Stimulated activated naive CD8-positive, alpha-beta T cell treated with anti-CD3 and anti-CD28 coated beads, Interleukin-15, Interleukin-2, amounts not matched to agents 100 U/mL and 50 U/mL, for 24 hours (primary cell): ENCODE data around the gene CAMP.
A peak's percentile ranks its signal among the peaks of the same experiment; 100 is the strongest.
"Not testable (repeated sequence)": the region's sequence is repeated elsewhere in the genome, so short reads cannot be mapped to it uniquely, and the experiment has no call there.

Source experiments
- ATAC-seq: fragments of 150-1000 bp; cut with Tn5 transposase; one replicate; pipeline ENCODE4 v1.10.0; 2021
- DNase-seq: peaks from one replicate; pipeline ENCODE4 v3.0.0; 2021

The CAMP gene, protein sequence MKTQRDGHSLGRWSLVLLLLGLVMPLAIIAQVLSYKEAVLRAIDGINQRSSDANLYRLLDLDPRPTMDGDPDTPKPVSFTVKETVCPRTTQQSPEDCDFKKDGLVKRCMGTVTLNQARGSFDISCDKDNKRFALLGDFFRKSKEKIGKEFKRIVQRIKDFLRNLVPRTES

DNA sequence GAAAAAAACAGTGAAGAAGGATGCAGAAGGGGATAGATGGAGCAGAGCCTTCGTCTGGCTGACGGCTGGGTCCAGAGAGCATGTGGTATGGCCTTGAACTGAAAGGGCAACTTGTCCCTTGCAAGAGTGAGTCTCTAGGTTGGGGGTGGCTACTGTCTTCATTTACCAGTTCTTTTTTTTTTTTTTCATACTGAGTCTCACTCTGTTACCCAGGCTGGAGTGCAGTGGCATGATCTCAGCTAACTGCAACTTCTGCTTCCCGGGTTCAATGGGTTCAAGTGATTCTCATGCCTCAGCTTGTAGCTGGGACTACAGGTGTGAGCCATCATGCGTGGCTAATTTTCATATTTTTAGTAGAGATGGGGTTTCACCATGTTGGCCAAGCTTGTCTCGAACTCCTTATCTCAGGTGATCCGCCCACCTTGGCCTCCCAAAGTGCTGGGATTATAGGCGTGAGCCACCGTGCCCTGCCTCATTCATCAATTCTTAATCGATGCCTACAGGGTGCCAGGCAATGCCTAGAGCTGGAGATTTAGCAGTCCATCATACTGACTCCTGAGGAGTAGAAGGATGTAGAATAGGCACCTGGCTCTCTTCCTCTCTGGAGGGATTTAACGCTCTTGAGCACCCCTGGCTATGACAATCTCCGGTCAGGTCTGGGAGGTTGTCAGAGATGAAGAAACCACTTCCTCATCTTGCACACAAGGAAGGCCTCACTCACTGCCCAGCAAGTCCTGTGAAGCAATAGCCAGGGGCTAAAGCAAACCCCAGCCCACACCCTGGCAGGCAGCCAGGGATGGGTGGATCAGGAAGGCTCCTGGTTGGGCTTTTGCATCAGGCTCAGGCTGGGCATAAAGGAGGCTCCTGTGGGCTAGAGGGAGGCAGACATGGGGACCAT lies at the start of gene CAMP:
TSS of gene CAMP (plus strand) at position 880 of the 898 bp plus-strand sequence. CDS start at position 897, 17 bp downstream.
- ATAC-seq (peak; percentile 15), DNase-seq (no peak)

DNA sequence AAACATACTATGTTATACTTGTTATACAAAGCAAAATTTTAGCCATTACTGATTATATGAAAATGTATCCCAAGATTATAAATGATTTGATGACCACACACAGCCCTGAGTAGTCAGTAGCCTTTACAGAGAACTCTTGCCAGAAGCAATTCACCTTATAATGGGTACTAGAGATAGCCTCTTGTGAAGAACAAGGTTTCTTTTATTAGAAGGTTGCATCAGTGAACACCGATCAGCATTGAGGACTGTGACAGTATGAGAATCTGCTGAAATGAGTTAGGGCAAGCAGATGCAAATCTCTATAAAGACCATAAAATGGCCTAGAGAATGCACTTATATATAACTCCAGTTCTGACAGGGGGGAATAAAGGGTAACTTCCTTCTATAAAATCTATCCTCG lies 45.2 kb upstream of the CAMP start:
- no peak for DNase-seq
- ATAC-seq: no peak

DNA sequence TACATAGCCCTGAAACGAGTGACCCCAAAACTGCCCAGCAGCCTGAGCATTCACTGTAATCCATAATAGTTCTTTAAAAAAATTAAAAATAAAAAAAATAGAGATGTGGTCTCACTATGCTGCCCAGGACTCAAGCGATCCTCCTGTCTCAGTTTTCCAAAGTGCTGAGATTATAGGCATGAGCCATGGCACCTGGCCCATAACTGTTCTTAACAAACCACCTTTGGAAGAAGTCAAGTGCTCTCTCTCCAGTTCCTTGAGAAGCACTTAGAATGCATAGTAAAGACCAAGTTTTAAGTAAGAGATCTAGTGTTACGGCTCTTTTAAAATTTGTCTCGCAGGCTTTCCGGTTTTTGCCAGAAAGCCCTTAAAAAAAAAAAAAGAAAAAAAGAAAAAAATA lies 43.3 kb upstream of the CAMP start:
- ATAC-seq (no peak), DNase-seq (no peak)

DNA sequence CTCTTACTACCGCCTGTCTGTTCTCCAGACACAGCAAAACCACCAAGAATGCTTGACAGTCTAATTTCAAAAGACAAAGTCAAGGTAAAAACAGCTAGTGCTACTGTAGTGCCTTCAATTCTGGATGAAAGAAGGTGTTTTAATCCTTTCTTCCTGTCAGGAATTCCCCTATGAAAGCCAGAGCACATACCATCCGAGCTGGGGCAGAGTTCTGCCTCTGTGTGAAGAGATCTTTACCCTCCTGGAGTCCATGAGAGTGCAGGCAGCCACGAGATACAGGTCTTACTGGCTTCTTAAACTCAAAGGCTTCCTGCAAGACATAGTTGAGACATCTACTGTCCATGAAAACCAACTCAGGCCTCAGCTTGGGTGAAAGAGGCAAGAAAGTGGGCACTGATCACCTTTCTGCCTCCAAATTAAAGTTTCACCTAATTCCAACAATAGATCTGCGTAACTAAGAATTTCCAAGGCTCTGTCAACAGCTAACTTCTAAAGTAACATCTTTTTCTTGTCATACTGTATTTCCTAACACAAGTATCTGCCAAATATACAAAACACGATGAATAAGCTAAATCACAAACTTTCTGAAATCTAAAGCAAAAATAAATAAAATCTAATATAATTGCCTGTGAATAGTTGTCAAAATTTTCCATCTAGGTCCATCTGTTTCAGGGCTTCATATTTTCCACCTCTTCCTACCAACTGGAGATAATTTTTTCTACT lies 42.6 kb upstream of the CAMP start:
- ATAC-seq: no peak
- DNase-seq: no peak

DNA sequence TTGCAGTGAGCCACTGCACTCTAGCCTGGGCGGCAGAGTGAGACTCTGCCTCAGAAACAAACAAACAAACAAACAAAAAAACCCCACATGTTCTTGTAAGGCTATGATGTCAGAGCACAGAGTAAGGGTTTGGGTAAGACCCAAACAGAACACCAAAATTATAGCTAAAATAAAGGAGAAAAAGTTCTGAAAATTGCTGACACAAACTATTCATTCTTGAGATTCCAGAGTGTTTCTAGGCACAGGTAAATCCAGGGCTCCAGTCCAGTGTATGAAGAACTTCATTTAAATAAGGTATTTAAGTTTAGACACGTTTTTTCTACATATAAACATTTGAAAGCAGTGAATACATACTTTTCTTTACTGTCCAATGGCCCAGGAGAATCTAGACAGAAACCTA lies 39.0 kb upstream of the CAMP start:
- DNase-seq (no peak), ATAC-seq (no peak)

DNA sequence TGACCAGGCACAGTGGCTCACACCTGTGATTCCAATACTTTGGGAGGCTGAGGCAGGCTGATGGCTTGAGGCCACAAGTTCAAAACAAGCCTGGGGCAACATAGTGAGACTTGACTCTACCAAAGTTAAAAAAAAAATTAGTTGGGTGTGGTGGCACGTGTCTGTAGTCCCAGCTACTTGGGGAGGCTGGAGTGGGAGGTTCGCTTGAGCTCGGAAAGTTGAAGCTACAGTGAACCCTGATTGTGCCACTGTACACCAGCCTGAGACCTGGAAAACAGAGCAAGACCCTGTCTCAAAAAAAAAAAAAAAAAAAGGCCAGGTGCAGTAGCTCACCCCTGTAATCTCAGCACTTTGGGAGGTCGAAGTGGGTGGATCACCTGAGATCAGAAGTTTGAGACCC lies 38.2 kb upstream of the CAMP start:
- ATAC-seq: no peak
- no peak for DNase-seq

DNA sequence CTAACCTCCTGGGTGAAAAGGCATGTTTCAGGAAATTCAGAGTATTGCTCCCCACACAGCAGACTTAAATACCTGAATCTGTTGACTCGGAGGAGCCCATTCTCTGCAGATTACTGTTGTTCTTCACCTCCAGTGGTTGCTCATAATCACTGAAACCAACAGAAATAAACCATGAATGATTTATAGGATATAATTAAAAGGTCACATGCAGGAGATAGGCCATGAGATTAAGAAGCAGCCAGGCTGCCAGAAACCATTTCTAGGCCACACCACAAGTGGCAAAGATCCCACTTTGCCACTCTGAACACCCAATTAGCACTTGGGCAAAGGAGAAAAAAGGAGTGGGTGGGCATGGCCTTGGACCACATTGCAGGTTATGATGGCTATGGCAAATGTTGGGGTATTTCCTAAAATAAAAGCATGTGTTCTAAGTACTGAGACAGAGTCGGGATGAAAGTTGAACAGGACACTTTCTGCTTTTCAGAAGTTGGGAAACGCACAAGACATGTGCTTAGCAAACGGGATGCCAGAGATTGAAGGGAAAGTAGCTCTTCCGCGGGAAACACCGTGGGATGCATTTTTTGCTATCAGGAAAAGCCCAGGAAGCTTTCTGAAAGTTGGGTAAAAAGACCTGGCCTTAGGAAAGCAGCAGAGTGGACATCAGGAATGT lies 36.5 kb upstream of the CAMP start:
- DNase-seq (no peak), ATAC-seq (no peak)

DNA sequence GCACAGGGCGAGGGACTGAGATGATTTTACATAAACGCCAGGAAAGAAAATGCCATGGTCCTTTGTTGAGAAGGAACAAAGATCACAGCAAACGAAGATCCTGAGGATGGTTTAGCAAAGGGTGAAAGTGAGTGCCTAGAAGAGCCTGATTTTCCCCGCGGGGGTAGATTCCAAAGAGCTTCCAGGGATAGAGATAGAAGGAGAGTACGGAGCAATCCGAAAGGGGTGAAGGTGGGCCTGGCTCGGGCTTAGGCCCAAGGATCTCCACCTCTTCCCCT lies 36.1 kb upstream of the CAMP start:
- DNase-seq (no peak), ATAC-seq (no peak)

DNA sequence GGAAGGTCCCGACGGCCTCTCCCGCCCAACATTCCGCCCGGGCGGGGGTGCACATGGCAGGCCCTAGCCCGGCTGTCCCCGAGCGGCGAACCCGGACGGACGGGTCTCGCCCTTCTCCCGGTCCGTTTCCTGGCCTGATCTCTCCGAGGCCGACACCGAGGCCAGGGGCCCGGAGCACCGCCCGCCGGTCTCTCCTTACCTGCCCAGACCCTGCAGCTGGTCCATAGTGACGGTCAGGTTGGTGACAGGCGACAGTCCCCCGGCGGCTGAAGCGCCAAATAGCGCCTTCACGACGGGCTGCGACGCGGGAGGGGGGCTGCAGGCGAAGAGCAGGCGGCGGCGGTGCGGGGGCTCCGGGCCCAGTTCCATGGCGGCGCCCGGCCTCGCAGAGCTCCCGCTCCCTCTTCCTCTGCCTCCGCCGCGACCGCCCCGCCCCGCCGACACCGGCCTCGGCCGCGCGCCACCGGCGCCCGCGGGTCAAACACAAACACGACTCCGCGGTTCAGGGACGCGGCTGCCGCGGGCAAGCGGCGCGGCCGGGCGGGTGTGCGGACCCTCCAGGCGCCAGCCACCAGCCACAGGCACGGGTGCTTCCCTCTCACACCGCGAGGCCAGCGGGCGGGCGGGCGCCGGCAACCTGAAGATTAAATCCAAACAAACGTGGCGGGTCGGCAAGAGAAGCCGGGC lies 35.6 kb upstream of the CAMP start:
- ATAC-seq: peak; percentile 12
- DNase-seq: peak; percentile 61

DNA sequence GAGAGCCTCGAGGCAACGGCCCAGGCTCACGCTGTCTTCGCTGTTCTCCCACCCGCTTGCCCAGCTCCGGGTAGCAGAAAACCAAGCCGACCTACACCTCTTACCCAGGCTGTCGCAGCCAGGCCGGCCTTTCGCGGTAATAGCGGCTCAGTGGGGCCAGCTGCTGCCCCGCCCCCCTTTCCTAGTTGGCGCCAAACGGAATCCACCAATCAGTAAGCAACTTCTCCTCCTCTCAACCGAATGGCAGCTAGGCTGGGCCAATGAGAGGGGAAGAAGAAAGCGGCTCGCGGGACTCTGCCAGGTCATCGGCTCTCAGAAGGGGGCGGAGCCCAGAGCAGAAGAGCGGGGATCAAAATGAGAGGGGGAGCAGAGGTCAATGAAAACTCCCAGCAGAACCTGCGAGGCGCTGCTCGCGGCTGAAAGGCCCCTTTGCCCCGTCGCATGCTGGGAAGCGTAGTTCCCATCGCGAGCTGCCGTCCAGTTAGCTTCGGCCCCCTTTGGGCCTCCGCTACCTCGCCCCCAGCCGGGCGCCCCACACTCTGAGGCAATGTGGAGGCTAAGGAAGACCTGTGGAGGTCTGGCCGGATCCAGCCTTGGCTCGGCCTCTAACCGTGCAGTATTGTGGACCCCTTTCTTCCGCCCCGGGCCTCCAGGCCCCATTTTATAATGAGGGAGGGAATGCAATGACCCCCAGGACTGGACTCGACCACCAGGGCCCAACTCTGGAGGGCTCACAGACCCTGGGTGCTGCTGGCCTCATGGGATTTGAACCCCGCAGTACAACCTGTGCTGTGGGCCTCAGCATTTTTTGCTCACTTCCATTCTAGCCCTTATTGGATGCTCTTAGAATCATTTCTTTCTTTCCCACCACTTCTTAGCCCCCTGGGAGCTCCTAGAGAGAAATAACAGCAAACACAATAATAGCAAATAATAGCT lies 34.8 kb upstream of the CAMP start, which contains the start of gene CDC25A:
TSS of gene CDC25A (minus strand) at position 152 of the 936 bp plus-strand sequence. CDS start 470 bp downstream, outside the sequence.
- peak; percentile 93 for DNase-seq
- ATAC-seq: peak; percentile 99

DNA sequence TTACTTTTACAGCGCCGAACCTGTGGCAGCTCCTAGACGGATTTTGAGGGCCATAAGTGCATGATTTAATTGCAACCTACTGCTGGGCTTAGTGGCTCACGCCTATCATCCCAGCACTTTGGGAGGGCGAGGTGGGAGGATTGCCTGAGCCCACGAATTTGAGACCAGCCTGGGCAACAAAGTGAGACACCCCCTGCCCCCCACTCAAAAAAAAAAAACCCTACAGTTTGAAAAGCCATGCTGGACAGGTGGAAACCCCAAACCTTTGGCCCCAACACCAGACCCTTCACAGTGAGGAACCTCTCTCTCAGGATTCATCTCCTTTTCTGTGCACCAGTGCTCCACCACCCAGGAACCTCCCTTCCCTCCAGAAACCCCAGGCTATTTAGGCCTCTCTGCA lies 34.0 kb upstream of the CAMP start:
- DNase-seq: no peak
- ATAC-seq: no peak

DNA sequence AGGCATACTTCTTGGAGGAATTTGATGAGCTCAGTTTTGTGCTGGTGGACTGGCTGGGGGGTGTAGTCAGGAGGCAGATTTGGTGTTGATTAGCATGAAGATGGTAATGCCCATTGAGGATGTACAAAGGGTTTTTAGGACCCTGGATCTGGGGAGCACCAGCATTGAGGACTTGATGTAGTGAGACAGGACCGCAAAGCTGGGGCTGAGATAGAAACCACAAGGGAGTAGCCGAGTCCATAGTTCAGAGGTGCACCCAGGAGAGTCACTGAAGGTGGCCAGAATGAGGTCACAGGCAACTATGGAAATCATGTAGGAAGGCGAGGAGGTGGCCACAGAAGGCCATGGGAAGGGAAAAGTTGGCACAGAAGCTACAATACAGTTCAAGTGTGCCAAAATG lies 32.4 kb upstream of the CAMP start:
- ATAC-seq: no peak
- DNase-seq: no peak

DNA sequence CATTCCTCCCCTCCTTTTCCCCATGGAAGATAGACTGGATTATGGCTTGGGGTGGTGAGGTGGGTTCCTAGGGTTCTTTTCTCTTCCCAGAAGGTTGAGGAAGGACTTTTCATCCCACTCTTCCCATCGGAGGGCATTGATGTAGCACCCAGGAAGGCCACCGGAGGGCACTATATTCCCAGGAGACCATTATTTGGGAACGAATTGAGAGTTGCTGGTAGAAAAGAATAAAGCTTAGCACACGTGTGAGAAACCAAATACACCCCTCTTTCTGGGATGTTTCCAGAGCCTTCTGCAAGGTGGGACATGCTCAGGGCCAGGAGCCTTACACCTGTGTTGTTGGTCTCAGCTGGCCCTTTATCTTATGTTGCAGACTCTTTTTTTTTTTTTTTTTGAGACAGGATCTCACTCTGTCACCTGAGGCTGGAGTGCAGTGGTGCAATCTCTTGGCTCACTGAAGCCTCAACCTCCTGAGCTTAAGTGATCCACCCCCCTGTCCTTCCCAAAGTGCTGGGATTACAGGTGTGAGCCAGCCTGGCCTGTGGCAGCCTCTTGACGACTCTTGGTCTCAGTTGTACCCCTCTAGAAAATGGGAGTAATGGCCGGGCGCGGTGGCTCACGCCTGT lies 28.7 kb upstream of the CAMP start:
- DNase-seq: peak; percentile 55

DNA sequence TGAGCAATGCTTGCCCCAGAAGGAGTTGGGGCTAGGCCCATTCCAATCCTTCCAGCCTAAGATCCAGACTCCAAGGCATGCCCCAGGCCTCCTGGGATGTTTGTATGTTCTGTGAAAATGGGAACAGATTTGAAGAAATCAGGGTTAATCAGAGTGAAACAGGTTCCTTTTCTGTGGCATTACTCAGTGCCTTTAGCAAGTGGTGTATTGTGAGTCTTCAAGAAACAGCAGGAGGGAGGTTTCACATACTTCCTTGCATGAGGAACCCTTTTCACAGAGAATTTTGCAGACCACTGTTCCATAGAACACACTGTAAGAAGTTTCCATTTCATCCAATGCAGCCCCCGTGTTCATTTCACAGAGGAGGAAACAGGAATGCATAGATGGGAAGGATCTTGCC lies 26.7 kb upstream of the CAMP start:
- ATAC-seq (no peak), DNase-seq (no peak)

More for the DNA sequence above, 28.7 kb upstream of the CAMP start:
- peak; percentile 14 for ATAC-seq

DNA sequence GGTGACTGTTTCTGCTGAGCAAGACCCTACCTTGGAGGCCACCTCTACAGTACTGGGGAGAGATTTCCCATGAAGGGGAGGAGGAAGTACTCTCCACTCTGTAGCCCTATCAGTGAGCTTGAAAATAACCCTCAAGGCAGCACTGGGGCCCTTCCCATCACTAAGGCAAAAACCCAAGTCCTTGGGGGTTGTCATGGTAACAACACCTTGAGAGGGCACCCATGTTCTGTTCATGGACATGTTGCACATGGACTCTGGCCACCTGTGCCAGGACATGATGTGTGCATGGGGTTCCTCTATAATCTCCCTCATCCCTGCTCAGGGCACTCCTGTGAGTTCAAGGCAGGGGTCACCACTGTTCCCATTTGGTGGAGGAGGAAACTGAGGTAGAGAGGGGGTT lies 24.2 kb upstream of the CAMP start:
- ATAC-seq: no peak

DNA sequence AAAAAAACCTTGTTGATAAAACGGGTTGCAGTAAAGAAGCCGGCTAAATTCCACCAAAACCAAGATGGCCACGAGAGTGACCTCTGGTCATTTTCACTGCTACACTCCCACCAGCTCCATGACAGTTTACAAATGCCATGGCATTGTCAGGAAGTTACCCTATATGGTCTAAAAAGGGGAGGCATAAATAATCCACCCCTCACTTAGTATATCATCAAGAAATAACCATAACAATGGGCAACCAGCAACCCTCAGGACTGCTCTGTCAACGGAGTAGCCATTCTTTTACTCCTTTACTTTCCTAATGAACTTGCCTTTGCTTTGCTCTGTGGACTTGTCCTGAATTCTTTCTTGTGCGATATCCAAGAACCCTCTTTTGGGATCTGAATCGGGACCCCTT lies 20.7 kb upstream of the CAMP start:
- ATAC-seq (no peak), DNase-seq (no peak)

More for the DNA sequence above, 24.2 kb upstream of the CAMP start:
- DNase-seq: no peak

DNA sequence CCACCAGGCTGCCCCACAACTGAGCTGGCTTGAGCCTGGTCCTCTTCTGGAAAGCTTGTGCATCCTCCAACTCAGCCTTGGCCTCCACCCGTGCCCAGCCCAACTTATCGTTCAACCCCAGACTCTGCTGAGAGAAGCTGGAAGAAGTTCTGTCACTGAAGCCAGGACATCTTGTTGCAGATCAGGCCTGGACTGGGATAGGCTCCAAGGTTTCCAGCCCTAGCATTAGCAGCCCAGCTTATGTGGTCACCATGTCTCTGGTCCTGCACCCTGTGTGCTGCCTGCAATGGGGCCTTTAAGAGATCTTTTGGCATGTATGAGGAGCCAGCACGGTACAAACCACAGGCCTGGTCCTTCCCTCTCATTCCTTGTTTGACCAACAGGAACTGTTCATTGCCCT lies 15.2 kb upstream of the CAMP start:
- DNase-seq (no peak), ATAC-seq (no peak)

DNA sequence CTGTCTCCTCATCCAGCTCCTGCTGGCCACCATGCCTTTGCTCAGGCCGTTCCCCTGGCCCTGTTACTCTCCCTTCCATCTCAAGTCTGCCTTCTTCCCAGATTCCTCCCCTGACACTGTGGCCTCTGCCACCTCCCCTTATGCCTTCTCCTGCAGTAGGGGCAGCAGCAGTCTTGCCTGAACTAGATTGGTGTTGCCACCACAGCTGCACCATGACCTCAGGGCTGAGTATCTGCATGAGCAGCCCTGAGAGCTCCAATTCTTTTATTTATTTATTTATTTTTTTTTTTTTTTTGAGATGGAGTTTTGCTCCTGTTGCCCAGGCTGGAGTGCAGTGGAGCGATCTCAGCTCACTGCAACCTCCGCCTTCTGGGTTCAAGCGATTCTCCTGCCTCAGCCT lies 13.8 kb upstream of the CAMP start:
- ATAC-seq (no peak), DNase-seq (no peak)

DNA sequence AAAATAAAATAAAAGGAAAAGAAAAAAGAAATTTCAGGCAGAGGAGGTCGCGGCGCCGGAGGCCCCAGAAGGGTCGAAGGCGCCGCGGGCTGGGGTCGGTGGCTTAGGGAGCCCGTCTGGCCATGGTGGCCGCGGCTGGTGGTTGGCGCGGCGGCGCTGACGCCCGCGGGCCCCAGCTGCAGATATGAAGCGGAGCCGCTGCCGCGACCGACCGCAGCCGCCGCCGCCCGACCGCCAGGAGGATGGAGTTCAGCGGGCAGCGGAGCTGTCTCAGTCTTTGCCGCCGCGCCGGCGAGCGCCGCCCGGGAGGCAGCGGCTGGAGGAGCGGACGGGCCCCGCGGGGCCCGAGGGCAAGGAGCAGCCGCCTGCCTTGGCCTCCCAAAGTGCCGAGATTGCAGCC lies 12.8 kb upstream of the CAMP start:
- not testable (repeated sequence) for DNase-seq, ATAC-seq

DNA sequence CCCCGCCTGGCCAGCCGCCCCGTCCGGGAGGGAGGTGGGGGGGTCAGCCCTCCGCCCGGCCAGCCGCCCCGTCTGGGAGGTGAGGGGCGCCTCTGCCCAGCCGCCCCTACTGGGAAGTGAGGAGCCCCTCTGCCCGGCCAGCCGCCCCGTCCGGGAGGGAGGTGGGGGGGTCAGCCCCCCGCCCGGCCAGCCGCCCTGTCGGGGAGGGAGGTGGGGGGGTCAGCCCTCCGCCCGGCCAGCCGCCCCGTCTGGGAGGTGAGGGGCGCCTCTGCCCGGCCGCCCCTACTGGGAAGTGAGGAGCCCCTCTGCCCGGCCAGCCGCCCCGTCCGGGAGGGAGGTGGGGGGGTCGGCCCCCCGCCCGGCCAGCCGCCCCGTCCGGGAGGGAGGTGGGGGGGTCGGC lies 11.5 kb upstream of the CAMP start:
- ATAC-seq, DNase-seq: not testable (repeated sequence)
